ENCODE measurements around the gene ABCC2. TPM values are rescaled to one million over a fixed set of nuclear protein-coding genes. Genes with fewer than 3 reads are reported as not detected.

The ABCC2 gene
- total RNA-seq, 1 experiment from 2014 or later: 129 TPM

GRCh38 chr10:99827936-99828335 is 45.5 kb downstream of the ABCC2 start:
- Histone ChIP-seq H3K4me1 (no peaks in the 10 kb centered on the region), H3K27me3 (replicated peaks; ENCODE audit: control insufficient read depth, insufficient read depth, low read length) (no peaks in the 10 kb centered on the region), H3K4me3 (ENCODE audit: low read depth, low read length) (no peak overlapping the region), H3K36me3 (ENCODE audit: control insufficient read depth, insufficient read depth, low read length) (peaks cover 8% of the 10 kb centered on the region), H3K9me3 (no peaks in the 10 kb centered on the region)
- ChIA-PET POLR2A (no interaction called here), CTCF (no interaction called here)
- no peak for TF ChIP-seq CTCF (IDR thresholded peaks at IDR 0.05; ENCODE audit: insufficient read depth in 1 of 2, low read depth in 1 of 2, low read length in 1 of 2, severe bottlenecking in 1 of 2, unreplicated experiment in 1 of 2)
- no peak for DNase-seq
- Mint-ChIP-seq H3K36me3 (ENCODE audit: insufficient read depth, unreplicated experiment) (peaks cover 52% of the 10 kb centered on the region), H3K4me1 (ENCODE audit: low read depth, unreplicated experiment) (no peaks in the 10 kb centered on the region), H3K27me3 (ENCODE audit: insufficient read depth, unreplicated experiment) (no peaks in the 10 kb centered on the region), H3K27ac (ENCODE audit: unreplicated experiment) (no peak overlapping the region), H3K9me3 (ENCODE audit: unreplicated experiment) (no peaks in the 10 kb centered on the region), H3K4me3 (ENCODE audit: unreplicated experiment) (no peak overlapping the region)
- no TSS peak for BruUV-seq (replicated peaks)
- intact Hi-C loops (cut with micrococcal nuclease; ENCODE audit: unreplicated experiment): no loop called here

GRCh38 chr10:99828464-99828863 is 46.0 kb downstream of the ABCC2 start:
- CTCF ChIA-PET: no interaction called here
- no TSS peak for BruUV-seq (replicated peaks)
- H3K36me3 Mint-ChIP-seq (ENCODE audit: insufficient read depth, unreplicated experiment): peaks cover 58% of the 10 kb centered on the region

GRCh38 chr10:99832439-99832838 is 50.0 kb downstream of the ABCC2 start:
- POLR2A ChIA-PET: no interaction called here
- H3K4me3 Mint-ChIP-seq (ENCODE audit: unreplicated experiment): no peak overlapping the region

More at GRCh38 chr10:99828464-99828863, 46.0 kb downstream of the ABCC2 start:
- H3K4me3 Mint-ChIP-seq (ENCODE audit: unreplicated experiment): no peak overlapping the region
- POLR2A ChIA-PET: no interaction called here
- Histone ChIP-seq H3K4me1 (no peaks in the 10 kb centered on the region), H3K36me3 (ENCODE audit: control insufficient read depth, insufficient read depth, low read length) (peaks cover 9% of the 10 kb centered on the region), H3K9me3 (no peaks in the 10 kb centered on the region), H3K27me3 (replicated peaks; ENCODE audit: control insufficient read depth, insufficient read depth, low read length) (no peaks in the 10 kb centered on the region), H3K4me3 (ENCODE audit: low read depth, low read length) (no peak overlapping the region)
- no peaks in the 10 kb centered on the region for H3K9me3 Mint-ChIP-seq (ENCODE audit: unreplicated experiment)
- no peaks in the 10 kb centered on the region for H3K4me1 Mint-ChIP-seq (ENCODE audit: low read depth, unreplicated experiment)
- no peak overlapping the region for H3K27ac Mint-ChIP-seq (ENCODE audit: unreplicated experiment)
- DNase-seq: no peak
- intact Hi-C loops (cut with micrococcal nuclease; ENCODE audit: unreplicated experiment): no loop called here
- no peaks in the 10 kb centered on the region for H3K27me3 Mint-ChIP-seq (ENCODE audit: insufficient read depth, unreplicated experiment)
- no peak for TF ChIP-seq CTCF (IDR thresholded peaks at IDR 0.05; ENCODE audit: insufficient read depth in 1 of 2, low read depth in 1 of 2, low read length in 1 of 2, severe bottlenecking in 1 of 2, unreplicated experiment in 1 of 2)

More at GRCh38 chr10:99832439-99832838, 50.0 kb downstream of the ABCC2 start:
- Histone ChIP-seq H3K36me3 (ENCODE audit: control insufficient read depth, insufficient read depth, low read length) (peaks cover 13% of the 10 kb centered on the region), H3K4me3 (ENCODE audit: low read depth, low read length) (no peak overlapping the region), H3K4me1 (no peaks in the 10 kb centered on the region), H3K9me3 (no peaks in the 10 kb centered on the region), H3K27me3 (replicated peaks; ENCODE audit: control insufficient read depth, insufficient read depth, low read length) (no peaks in the 10 kb centered on the region)
- DNase-seq: no peak
- H3K27ac Mint-ChIP-seq (ENCODE audit: unreplicated experiment): no peak overlapping the region
- intact Hi-C loops (cut with micrococcal nuclease; ENCODE audit: unreplicated experiment): no loop called here
- no peaks in the 10 kb centered on the region for H3K9me3 Mint-ChIP-seq (ENCODE audit: unreplicated experiment)
- no TSS peak for BruUV-seq (replicated peaks)
- no peak for TF ChIP-seq CTCF (IDR thresholded peaks at IDR 0.05; ENCODE audit: insufficient read depth in 1 of 2, low read depth in 1 of 2, low read length in 1 of 2, severe bottlenecking in 1 of 2, unreplicated experiment in 1 of 2)
- no peaks in the 10 kb centered on the region for H3K27me3 Mint-ChIP-seq (ENCODE audit: insufficient read depth, unreplicated experiment)
- H3K36me3 Mint-ChIP-seq (ENCODE audit: insufficient read depth, unreplicated experiment): peaks cover 85% of the 10 kb centered on the region
- CTCF ChIA-PET: no interaction called here
- H3K4me1 Mint-ChIP-seq (ENCODE audit: low read depth, unreplicated experiment): no peaks in the 10 kb centered on the region
